SK-N-SH treated with all-trans-retinoic acid at 6 μM for 48 hours (cell line): Measurements from ENCODE around the gene TOB2.
"Not testable (repeated sequence)": the region's sequence is repeated elsewhere in the genome, so short reads cannot be mapped to it uniquely, and the experiment has no call there.

ENCODE experiments used
- ATAC-seq: fragments of 200-7000 bp; cut with Tn5 transposase; 3 replicates; pipeline ENCODE4 v1.9.1; 2020; ENCODE audit warnings: mild to moderate bottlenecking, moderate library complexity
- ARNTL ChIP-seq: fragments of 450-650 bp; formaldehyde crosslinking; IDR thresholded peaks from 2 replicates; pipeline ENCODE4 v1.5.0; 2020; ENCODE audit warnings: low read depth, mild to moderate bottlenecking, moderate library complexity, borderline replicate concordance
- BACH2 ChIP-seq: fragments of 250-450 bp; sonication (Bioruptor Pico); IDR thresholded peaks from 2 replicates; pipeline ENCODE4 v1.9.0; 2021; ENCODE audit warnings: mild to moderate bottlenecking, borderline replicate concordance
- CSDC2 ChIP-seq: fragments of 250-450 bp; sonication (Bioruptor Pico); IDR thresholded peaks from 2 replicates; pipeline ENCODE4 v1.5.0; 2020; ENCODE audit warnings: mild to moderate bottlenecking, moderate library complexity
- GLIS3 ChIP-seq: fragments of 250-450 bp; sonication (Bioruptor Pico); IDR thresholded peaks from 2 replicates; pipeline ENCODE4 v1.5.0; 2020; ENCODE audit warnings: mild to moderate bottlenecking, moderate library complexity
- ISL1 ChIP-seq: fragments of 250-450 bp; sonication (Bioruptor Pico); IDR thresholded peaks from 2 replicates; pipeline ENCODE4 v2.1.2; 2022; ENCODE audit warnings: mild to moderate bottlenecking, moderate library complexity
- OSR1 ChIP-seq: fragments of 250-450 bp; sonication (Bioruptor Pico); IDR thresholded peaks from 2 replicates; pipeline ENCODE4 v1.8.0; 2022; ENCODE audit warnings: moderate library complexity, mild to moderate bottlenecking, inconsistent platforms
- PPARA ChIP-seq: fragments of 250-450 bp; sonication (Bioruptor Pico); IDR thresholded peaks from 2 replicates; pipeline ENCODE4 v1.5.0; 2020; ENCODE audit warnings: mild to moderate bottlenecking, borderline replicate concordance
- RARB ChIP-seq: fragments of 250-450 bp; sonication (Bioruptor Pico); IDR thresholded peaks from 2 replicates; pipeline ENCODE4 v1.8.0; 2021; ENCODE audit warnings: mild to moderate bottlenecking, moderate library complexity
- TCF4 ChIP-seq: fragments of 250-450 bp; sonication (Bioruptor Pico); IDR thresholded peaks from 2 replicates; pipeline ENCODE4 v1.8.0; 2021; ENCODE audit warnings: mild to moderate bottlenecking, moderate library complexity, borderline replicate concordance
- TOX ChIP-seq: fragments of 250-450 bp; sonication (Bioruptor Pico); IDR thresholded peaks from 2 replicates; pipeline ENCODE4 v1.8.0; 2021; ENCODE audit warnings: mild to moderate bottlenecking, moderate library complexity, borderline replicate concordance
- TSHZ2 ChIP-seq: fragments of 250-450 bp; sonication (Bioruptor Pico); IDR thresholded peaks from 2 replicates; pipeline ENCODE4 v1.5.0; 2020; ENCODE audit warnings: mild to moderate bottlenecking, moderate library complexity
- ZC3H10 ChIP-seq: fragments of 250-450 bp; sonication (Bioruptor Pico); IDR thresholded peaks from 2 replicates; pipeline ENCODE4 v1.5.1; 2021; ENCODE audit warnings: mild to moderate bottlenecking, moderate library complexity
- ZFP3 ChIP-seq: fragments of 250-450 bp; sonication (Bioruptor Pico); IDR thresholded peaks from 2 replicates; pipeline ENCODE4 v1.5.0; 2020; ENCODE audit warnings: mild to moderate bottlenecking, moderate library complexity
- ZFP30 ChIP-seq: fragments of 450-650 bp; formaldehyde crosslinking; IDR thresholded peaks from 2 replicates; pipeline ENCODE4 v1.5.0; 2022; ENCODE audit warnings: mild to moderate bottlenecking, moderate library complexity
- ZNF565 ChIP-seq: fragments of 450-650 bp; formaldehyde crosslinking; conservative IDR thresholded peaks from 2 replicates; pipeline ENCODE4 v1.5.0; 2020; ENCODE audit warnings: low read depth, mild to moderate bottlenecking, moderate library complexity
- ZNF70 ChIP-seq: fragments of 450-650 bp; formaldehyde crosslinking; IDR thresholded peaks from 2 replicates; pipeline ENCODE4 v1.5.0; 2020; ENCODE audit warnings: mild to moderate bottlenecking, moderate library complexity
- ZNF8 ChIP-seq: fragments of 450-650 bp; formaldehyde crosslinking; IDR thresholded peaks from 2 replicates; pipeline ENCODE4 v1.5.0; 2020; ENCODE audit warnings: mild to moderate bottlenecking, moderate library complexity
- TF ChIP-seq, protein P1 (sequence below): fragments of 250-450 bp; sonication (Bioruptor Pico); IDR thresholded peaks from 2 replicates; pipeline ENCODE4 v1.8.0; 2020; ENCODE audit warnings: mild to moderate bottlenecking, moderate library complexity, borderline replicate concordance
- TF ChIP-seq, protein P2 (sequence below): fragments of 250-450 bp; sonication (Bioruptor Pico); IDR thresholded peaks from 2 replicates; pipeline ENCODE4 v1.5.1; 2020; ENCODE audit warnings: low read depth, mild to moderate bottlenecking, moderate library complexity

The TOB2 gene

DNA sequence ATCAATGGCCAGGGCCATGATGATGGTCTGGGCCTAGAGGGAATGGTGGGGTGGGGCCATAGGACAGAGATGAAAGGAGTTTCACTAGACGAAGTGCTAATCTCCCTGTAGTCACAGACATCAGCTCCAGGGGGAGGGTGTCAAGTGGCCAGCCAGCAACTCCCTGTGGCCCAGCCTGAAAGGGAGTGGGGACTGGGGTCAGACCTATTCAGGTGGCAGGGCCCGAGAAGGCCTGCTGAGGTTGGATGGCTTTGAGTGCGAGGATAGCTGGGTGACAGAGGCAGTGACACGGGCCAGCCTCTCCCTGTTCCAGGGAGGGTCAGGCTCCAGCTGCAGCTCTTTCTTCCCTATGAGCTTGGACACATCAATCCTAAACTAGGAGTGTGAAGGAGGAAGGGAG lies 11.0 kb downstream of the TOB2 start:
- TF ChIP-seq ZNF8 (CRISPR knock-in tag) (no peak), BACH2 (CRISPR knock-in tag) (no peak), ISL1 (no peak), OSR1 (no peak)
- ATAC-seq, result no peak

- ATAC-seq, result not testable (repeated sequence)
Observed at GRCh38 chr22:41434361-41435003, 12.1 kb downstream of the TOB2 start.

DNA sequence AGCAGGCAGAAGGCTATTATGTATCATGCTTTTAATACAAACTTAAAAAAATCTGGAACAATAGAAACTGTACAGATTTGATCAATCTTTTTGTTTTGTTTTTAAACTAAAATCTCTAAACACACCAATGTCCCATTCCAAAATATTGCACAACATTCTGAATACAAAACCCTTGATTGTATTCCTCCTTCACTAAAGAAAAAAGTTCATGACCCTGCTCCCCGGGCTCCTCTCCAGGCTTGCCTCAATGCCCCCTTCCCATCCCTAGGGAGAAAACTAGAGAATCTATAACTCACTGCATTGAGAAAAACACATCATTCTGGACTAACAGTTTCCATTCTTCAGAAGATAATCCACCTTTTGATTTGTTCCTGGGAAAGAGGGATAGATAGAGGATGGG lies 13.1 kb downstream of the TOB2 start:
- ATAC-seq, result not testable (repeated sequence)

DNA sequence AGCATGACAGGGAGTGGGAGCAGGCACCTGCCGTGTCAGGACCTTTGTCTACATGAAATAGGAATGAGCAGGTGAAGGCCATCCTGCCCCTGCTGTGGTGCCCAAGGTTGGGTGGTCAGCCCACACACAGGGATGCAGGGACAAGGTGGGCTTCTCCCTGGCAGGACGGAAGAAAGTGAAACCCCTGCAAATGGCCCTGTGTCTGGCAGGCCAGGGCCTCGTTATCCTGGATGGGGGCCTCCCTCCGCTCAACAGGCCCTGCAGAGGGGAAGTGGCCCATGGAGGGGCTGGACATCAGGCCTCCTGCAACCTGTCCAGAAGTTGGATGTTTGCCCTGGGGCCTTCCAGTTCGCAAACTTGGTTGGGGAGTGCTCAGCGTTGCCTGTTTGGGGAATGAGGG lies 14.9 kb downstream of the TOB2 start:
- TF ChIP-seq TCF4 (CRISPR knock-in tag) (no peak), RARB (CRISPR knock-in tag) (no peak), ARNTL (no peak), OSR1 (no peak), TSHZ2 (CRISPR knock-in tag) (no peak), ZC3H10 (CRISPR knock-in tag) (no peak), BACH2 (CRISPR knock-in tag) (no peak), ZFP3 (CRISPR knock-in tag) (no peak), ZNF565 (CRISPR knock-in tag) (no peak)
- ATAC-seq, result no peak

DNA sequence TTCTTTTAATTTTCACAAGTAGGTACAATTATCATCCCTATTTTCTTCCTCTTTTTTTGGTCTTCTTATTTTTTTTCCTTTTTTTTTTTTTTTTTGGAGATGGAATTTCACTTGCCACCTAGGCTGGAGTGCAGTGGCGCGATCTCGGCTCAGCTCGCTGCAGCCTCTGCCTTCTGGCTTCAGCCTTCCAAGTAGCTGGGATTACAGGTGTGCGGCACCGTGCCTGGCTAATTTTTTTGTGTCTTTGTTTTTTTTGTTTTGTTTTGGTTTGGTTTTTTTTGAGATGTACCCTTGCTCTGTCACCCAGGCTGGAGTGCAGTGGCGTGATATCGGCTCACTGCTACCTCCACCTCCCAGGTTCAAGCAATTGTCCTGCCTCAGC lies 16.7 kb downstream of the TOB2 start:
- no peak for TF ChIP-seq RARB (CRISPR knock-in tag)
- no peak for TF ChIP-seq ZNF565 (CRISPR knock-in tag)
- TF ChIP-seq GLIS3 (CRISPR knock-in tag), result no peak
- no peak for TF ChIP-seq ZNF70 (CRISPR knock-in tag)
- TF ChIP-seq, protein P1, sequence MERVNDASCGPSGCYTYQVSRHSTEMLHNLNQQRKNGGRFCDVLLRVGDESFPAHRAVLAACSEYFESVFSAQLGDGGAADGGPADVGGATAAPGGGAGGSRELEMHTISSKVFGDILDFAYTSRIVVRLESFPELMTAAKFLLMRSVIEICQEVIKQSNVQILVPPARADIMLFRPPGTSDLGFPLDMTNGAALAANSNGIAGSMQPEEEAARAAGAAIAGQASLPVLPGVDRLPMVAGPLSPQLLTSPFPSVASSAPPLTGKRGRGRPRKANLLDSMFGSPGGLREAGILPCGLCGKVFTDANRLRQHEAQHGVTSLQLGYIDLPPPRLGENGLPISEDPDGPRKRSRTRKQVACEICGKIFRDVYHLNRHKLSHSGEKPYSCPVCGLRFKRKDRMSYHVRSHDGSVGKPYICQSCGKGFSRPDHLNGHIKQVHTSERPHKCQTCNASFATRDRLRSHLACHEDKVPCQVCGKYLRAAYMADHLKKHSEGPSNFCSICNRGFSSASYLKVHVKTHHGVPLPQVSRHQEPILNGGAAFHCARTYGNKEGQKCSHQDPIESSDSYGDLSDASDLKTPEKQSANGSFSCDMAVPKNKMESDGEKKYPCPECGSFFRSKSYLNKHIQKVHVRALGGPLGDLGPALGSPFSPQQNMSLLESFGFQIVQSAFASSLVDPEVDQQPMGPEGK (CRISPR knock-in tag), result no peak
- TF ChIP-seq ZFP3 (CRISPR knock-in tag), result no peak
- TF ChIP-seq ARNTL, result no peak
- no peak for TF ChIP-seq TSHZ2 (CRISPR knock-in tag)
- no peak for TF ChIP-seq PPARA (CRISPR knock-in tag)
- TF ChIP-seq ISL1, result no peak
- ATAC-seq, result no peak

GRCh38 chr22:41429232-41429950 lies 17.2 kb downstream of the TOB2 start:
- ATAC-seq, result peak; percentile 19; the same call in 2 of the 3 replicates
- TF ChIP-seq ZNF8 (CRISPR knock-in tag), result no peak
- TF ChIP-seq ARNTL, result no peak
- no peak for TF ChIP-seq CSDC2 (CRISPR knock-in tag)
- TF ChIP-seq, protein P2, sequence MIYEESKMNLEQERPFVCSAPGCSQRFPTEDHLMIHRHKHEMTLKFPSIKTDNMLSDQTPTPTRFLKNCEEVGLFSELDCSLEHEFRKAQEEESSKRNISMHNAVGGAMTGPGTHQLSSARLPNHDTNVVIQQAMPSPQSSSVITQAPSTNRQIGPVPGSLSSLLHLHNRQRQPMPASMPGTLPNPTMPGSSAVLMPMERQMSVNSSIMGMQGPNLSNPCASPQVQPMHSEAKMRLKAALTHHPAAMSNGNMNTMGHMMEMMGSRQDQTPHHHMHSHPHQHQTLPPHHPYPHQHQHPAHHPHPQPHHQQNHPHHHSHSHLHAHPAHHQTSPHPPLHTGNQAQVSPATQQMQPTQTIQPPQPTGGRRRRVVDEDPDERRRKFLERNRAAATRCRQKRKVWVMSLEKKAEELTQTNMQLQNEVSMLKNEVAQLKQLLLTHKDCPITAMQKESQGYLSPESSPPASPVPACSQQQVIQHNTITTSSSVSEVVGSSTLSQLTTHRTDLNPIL (CRISPR knock-in tag), result no peak
- TF ChIP-seq TSHZ2 (CRISPR knock-in tag), result no peak
- no peak for TF ChIP-seq ZC3H10 (CRISPR knock-in tag)
- no peak for TF ChIP-seq ZFP30
- TF ChIP-seq PPARA (CRISPR knock-in tag), result no peak
- TF ChIP-seq ZNF70 (CRISPR knock-in tag), result no peak
- no peak for TF ChIP-seq TCF4 (CRISPR knock-in tag)
- TF ChIP-seq BACH2 (CRISPR knock-in tag), result no peak
- TF ChIP-seq OSR1, result no peak
- TF ChIP-seq TOX (CRISPR knock-in tag), result no peak
